ENCODE results near the gene ZNF157.

Gene ZNF157

GRCh38 chrX:47447607-47448006, 77.2 kb downstream of the ZNF157 start:
- DNase-seq (ENCODE audit: low spot score): no peak

GRCh38 chrX:47448165-47448806, 77.9 kb downstream of the ZNF157 start:
- DNase-seq (ENCODE audit: low spot score): no peak

- DNase-seq (ENCODE audit: low spot score): no peak
Observed at GRCh38 chrX:47452112-47452511, 81.7 kb downstream of the ZNF157 start.

DNA sequence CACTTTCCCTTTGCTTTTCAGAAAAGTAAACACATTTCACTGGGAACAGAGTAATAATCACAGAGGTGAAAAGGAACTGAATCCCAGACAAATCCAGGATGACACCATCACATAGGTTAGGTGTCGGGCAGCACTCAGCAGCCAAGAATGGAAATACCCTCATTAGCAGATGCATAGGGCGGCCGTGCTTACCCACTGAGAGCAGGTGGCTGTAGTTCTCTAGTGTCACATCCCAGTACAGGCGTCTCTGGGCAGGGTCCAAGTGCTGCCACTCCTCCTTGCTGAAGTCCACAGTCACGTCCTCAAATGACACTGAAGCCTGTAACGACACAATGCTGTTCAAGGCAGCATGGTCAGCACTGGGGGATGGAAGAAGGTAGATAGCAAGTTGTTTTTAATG, 85.7 kb downstream of the ZNF157 start:
- DNase-seq (ENCODE audit: low spot score): no peak

DNA sequence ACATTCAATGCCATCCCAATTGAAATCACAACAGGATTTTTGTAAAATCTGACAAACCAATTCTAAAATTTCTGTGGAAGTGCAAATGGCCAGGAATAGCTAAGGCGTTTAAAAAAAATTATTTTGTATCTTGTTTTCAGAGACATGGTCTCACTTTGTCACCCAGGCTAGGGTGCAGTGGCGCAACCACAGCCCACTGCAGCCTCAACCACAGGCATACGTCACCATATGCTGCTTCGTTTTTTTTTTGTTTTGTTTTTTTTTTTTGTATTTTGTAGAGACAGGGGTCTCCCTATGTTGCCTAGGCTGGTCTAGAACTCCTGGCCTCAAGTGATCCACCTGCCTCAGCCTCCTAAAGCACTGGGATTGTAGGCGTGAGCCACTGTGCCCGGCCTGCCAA, 88.2 kb downstream of the ZNF157 start:
- no peak for DNase-seq (ENCODE audit: low spot score)

DNA sequence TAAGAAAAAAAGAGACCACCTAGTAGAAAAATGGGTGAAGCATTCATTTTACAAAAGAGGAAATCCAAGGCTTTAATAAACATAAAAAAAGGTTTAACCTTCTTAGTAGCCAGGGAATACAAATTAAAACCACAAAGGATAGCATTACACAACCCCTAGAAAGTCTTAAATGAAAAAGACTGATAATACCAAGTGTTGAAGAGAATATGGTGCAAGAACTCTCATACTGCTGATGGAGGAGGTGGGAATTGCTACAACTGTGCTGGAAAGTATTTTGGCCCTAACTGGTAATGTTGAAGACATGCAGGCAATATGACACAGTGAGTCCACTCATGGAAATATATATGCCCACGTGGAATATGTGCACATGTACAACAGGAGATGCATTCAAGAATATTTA, 90.2 kb downstream of the ZNF157 start:
- no peak for DNase-seq (ENCODE audit: low spot score)
